EH (cell line): Measurements from ENCODE around the gene MMP24OS.
"Not testable (repeated sequence)": the region's sequence is repeated elsewhere in the genome, so short reads cannot be mapped to it uniquely, and the experiment has no call there.

Experiments
- DNase-seq: peaks from one replicate; pipeline ENCODE4 v3.0.0-alpha.2; 2015; ENCODE audit warnings: low read depth

MMP24OS gene

GRCh38 chr20:35275741-35276251 is 2.1 kb downstream of the MMP24OS start:
- DNase-seq, result no peak

GRCh38 chr20:35274172-35275092 is 3.5 kb downstream of the MMP24OS start:
- DNase-seq, result no peak

- no peak for DNase-seq
Observed at GRCh38 chr20:35273449-35274171, 4.3 kb downstream of the MMP24OS start.

- DNase-seq, result peak; percentile 63
Observed at GRCh38 chr20:35271904-35272303, 6.0 kb downstream of the MMP24OS start.

- DNase-seq, result no peak
Observed at GRCh38 chr20:35271073-35271882, 6.6 kb downstream of the MMP24OS start.

GRCh38 chr20:35270021-35270902 is 7.7 kb downstream of the MMP24OS start:
- no peak for DNase-seq

- DNase-seq, result peak; percentile 74
Observed at GRCh38 chr20:35269055-35269781, 8.7 kb downstream of the MMP24OS start.

- no peak for DNase-seq
Observed at GRCh38 chr20:35267092-35267491, 10.8 kb downstream of the MMP24OS start.

GRCh38 chr20:35264755-35265154 is 13.2 kb downstream of the MMP24OS start:
- peak; percentile 40 for DNase-seq

- DNase-seq, result no peak
Observed at GRCh38 chr20:35263532-35264341, 14.2 kb downstream of the MMP24OS start.

- DNase-seq, result peak; percentile 77
Observed at GRCh38 chr20:35262731-35263531, 15.0 kb downstream of the MMP24OS start.

GRCh38 chr20:35262321-35262720 is 15.6 kb downstream of the MMP24OS start:
- DNase-seq, result not testable (repeated sequence)

- no peak for DNase-seq
Observed at GRCh38 chr20:35260426-35260825, 17.5 kb downstream of the MMP24OS start.

- DNase-seq, result peak; percentile 59
Observed at GRCh38 chr20:35257175-35257909, 20.6 kb downstream of the MMP24OS start.

- DNase-seq, result no peak
Observed at GRCh38 chr20:35254448-35254999, 23.4 kb downstream of the MMP24OS start.

GRCh38 chr20:35253010-35253409 is 24.9 kb downstream of the MMP24OS start:
- no peak for DNase-seq

GRCh38 chr20:35252598-35252997 is 25.3 kb downstream of the MMP24OS start:
- DNase-seq, result not testable (repeated sequence)
